ENCODE results near the gene ZNF433.
"Not testable (repeated sequence)": the region's sequence is repeated elsewhere in the genome, so short reads cannot be mapped to it uniquely, and the experiment has no call there.

ZNF433 gene

DNA sequence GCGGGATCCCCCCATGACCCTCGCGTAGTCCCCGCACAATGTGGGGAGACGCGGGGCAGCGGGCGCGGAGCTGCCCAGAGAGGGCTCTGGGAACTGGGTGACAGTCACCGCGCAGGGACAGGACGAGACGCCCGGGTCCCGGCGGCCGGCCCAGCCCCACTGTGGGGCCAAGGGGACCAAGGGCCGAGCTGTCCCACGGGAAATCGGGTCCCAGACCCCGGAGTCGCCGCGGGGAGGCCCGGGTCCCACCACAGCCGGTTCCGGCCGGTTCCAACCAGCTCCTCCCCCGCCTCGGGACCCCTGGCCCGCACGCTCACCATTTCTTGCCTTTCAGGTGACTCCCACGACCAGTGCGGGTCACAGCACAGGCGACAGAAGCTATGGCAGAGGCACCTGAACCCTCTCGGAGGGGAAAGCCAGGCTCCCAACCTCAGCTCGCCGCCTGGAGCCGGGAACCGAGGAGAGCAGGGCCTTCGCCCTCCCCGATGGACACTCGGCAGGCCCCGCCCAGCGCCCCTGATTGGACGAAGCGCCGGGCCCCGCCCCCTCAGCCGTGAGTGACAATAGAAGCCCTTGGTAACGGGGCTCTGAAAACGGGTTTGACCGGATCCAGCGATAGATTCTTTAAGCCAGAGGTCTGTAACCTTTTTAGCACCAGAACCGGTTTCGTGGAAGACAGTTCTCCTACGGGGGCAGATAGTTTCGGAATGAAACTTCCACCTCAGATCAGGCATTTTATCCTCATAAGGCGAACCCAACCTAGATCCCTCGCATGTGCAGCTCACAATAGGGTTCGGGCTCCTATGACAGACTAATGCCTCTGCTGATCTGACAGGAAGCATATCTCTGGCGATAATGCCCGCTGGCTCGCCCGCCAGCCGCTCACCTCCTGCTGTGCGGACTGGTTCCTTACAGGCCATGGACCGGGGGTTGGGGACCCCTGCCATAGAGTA is at the start of gene ZNF433:
Gene ZNF433 (minus strand): TSS at position 460 of the 953 bp plus-strand sequence. CDS start 140 bp downstream, at position 320.
- TF ChIP-seq, protein P1, sequence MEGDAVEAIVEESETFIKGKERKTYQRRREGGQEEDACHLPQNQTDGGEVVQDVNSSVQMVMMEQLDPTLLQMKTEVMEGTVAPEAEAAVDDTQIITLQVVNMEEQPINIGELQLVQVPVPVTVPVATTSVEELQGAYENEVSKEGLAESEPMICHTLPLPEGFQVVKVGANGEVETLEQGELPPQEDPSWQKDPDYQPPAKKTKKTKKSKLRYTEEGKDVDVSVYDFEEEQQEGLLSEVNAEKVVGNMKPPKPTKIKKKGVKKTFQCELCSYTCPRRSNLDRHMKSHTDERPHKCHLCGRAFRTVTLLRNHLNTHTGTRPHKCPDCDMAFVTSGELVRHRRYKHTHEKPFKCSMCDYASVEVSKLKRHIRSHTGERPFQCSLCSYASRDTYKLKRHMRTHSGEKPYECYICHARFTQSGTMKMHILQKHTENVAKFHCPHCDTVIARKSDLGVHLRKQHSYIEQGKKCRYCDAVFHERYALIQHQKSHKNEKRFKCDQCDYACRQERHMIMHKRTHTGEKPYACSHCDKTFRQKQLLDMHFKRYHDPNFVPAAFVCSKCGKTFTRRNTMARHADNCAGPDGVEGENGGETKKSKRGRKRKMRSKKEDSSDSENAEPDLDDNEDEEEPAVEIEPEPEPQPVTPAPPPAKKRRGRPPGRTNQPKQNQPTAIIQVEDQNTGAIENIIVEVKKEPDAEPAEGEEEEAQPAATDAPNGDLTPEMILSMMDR (conservative IDR thresholded peaks at IDR 0.05; ENCODE audit: low read depth, low read length), result no peak
- no peak within 1 kb of the TSS for H3K27ac ChIP-seq
- H3K4me3 ChIP-seq (IDR thresholded peaks at IDR 0.05; ENCODE audit: insufficient read depth, low read depth, low read length), result no peak within 1 kb of the TSS
- no peaks in the 10 kb centered on the region for H4K20me1 ChIP-seq (ENCODE audit: insufficient read depth)
- H2AFZ ChIP-seq (ENCODE audit: low read depth), result no peak within 1 kb of the TSS
- H3K4me2 ChIP-seq, result no peak within 1 kb of the TSS
- H3K4me1 ChIP-seq (ENCODE audit: low read depth, poor library complexity, severe bottlenecking), result no peaks in the 10 kb centered on the region
- no peaks in the 10 kb centered on the region for H3K79me2 ChIP-seq (ENCODE audit: insufficient read depth, low read depth)
- no peaks in the 10 kb centered on the region for H3K27me3 ChIP-seq (ENCODE audit: insufficient read depth, low read depth)
- H3K36me3 ChIP-seq (ENCODE audit: insufficient read depth), result no peaks in the 10 kb centered on the region
- no peak within 1 kb of the TSS for H3K9ac ChIP-seq

DNA sequence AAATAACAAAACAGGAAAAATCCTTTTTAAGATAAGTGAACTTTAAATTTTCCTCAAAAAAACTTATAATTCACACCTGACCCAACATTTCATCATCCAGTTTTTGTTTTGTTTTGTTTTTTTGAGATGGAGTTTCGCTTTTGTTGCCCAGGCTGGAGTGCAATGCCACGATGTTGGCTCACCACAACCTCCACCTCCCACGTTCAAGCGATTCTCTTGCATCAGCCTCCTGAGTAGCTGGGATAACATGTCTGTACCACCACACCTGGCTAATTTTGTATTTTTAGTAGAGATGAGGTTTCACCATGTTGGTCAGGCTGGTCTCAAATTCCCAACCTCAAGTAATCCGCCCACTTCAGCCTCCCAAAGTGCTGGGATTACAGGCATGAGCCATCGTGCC is 47.9 kb upstream of the ZNF433 start:
- not testable (repeated sequence) for H3K4me3 ChIP-seq (IDR thresholded peaks at IDR 0.05; ENCODE audit: insufficient read depth, low read depth, low read length); H3K4me1 ChIP-seq (ENCODE audit: low read depth, poor library complexity, severe bottlenecking); H3K4me2 ChIP-seq; H2AFZ ChIP-seq (ENCODE audit: low read depth); H3K27me3 ChIP-seq (ENCODE audit: insufficient read depth, low read depth); H3K9ac ChIP-seq; H3K27ac ChIP-seq; H3K79me2 ChIP-seq (ENCODE audit: insufficient read depth, low read depth); H4K20me1 ChIP-seq (ENCODE audit: insufficient read depth); H3K36me3 ChIP-seq (ENCODE audit: insufficient read depth)

DNA sequence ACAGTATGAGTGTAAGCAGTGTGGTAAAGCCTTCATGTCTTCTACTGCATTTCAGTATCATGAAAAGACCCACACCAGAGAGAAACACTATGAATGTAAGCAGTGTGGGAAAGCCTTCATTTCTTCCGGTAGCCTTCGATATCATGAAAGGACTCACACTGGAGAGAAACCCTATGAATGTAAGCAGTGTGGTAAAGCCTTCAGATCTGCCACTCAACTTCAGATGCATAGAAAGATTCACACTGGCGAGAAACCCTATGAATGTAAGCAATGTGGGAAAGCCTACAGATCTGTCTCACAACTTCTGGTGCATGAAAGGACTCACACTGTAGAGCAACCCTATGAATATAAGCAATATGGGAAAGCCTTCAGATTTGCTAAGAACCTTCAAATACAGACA is 41.9 kb upstream of the ZNF433 start:
- Histone ChIP-seq H2AFZ (ENCODE audit: low read depth) (no peak overlapping the region), H3K79me2 (ENCODE audit: insufficient read depth, low read depth) (no peaks in the 10 kb centered on the region), H3K27ac (no peak overlapping the region), H3K27me3 (ENCODE audit: insufficient read depth, low read depth) (no peaks in the 10 kb centered on the region), H3K9ac (no peak overlapping the region), H3K4me2 (no peak overlapping the region), H3K36me3 (ENCODE audit: insufficient read depth) (no peaks in the 10 kb centered on the region), H3K4me3 (IDR thresholded peaks at IDR 0.05; ENCODE audit: insufficient read depth, low read depth, low read length) (no peak overlapping the region), H4K20me1 (ENCODE audit: insufficient read depth) (no peaks in the 10 kb centered on the region), H3K4me1 (ENCODE audit: low read depth, poor library complexity, severe bottlenecking) (no peaks in the 10 kb centered on the region)
- TF ChIP-seq, protein P1 (conservative IDR thresholded peaks at IDR 0.05; ENCODE audit: low read depth, low read length), result no peak

DNA sequence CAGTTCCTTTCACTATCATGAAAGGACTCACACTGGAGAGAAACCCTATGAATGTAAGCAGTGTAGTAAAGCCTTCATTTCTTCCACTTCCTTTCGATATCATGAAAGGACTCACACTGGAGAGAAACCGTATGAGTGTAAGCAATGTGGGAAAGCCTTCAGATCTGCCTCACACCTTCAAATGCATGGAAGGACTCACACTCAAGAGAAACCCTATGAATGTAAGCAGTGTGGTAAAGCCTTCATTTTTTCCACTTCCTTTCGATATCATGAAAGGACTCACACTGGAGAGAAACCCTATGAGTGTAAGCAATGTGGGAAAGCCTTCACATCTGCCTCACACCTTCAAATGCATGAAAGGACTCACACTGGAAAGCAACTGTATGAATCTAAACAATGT is 40.9 kb upstream of the ZNF433 start:
- H3K4me3 ChIP-seq (IDR thresholded peaks at IDR 0.05; ENCODE audit: insufficient read depth, low read depth, low read length); H2AFZ ChIP-seq (ENCODE audit: low read depth); H3K9ac ChIP-seq; H3K36me3 ChIP-seq (ENCODE audit: insufficient read depth); H3K79me2 ChIP-seq (ENCODE audit: insufficient read depth, low read depth); H3K4me2 ChIP-seq; H3K27ac ChIP-seq; H4K20me1 ChIP-seq (ENCODE audit: insufficient read depth); H3K27me3 ChIP-seq (ENCODE audit: insufficient read depth, low read depth); H3K4me1 ChIP-seq (ENCODE audit: low read depth, poor library complexity, severe bottlenecking): not testable (repeated sequence)

DNA sequence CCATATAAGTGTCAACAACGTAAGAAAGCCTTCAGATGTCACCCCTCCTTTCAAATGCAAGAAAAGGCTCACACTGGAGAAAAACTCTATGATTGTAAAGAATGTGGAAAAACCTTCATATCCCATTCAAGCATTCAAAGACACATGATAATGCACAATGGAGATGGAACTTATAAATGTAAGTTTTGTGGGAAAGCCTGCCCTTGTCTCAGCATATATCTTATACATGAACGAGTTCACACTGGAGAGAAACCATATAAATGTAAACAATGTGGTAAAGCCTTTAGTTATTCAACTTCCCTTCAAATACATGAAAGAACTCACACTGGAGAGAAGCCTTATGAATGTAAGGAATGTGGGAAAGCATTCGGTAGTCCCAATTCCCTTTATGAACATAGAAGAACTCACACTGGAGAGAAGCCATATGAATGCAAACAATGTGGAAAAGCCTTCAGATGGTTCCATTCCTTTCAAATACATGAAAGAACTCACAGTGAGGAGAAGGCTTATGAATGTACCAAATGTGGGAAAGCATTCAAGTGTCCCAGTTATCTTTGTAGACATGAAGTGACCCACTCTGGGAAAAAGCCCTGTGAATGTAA is 40.2 kb upstream of the ZNF433 start:
- Histone ChIP-seq H4K20me1 (ENCODE audit: insufficient read depth) (no peaks in the 10 kb centered on the region), H3K4me1 (ENCODE audit: low read depth, poor library complexity, severe bottlenecking) (no peaks in the 10 kb centered on the region), H3K9ac (no peak overlapping the region), H3K36me3 (ENCODE audit: insufficient read depth) (no peaks in the 10 kb centered on the region), H3K79me2 (ENCODE audit: insufficient read depth, low read depth) (no peaks in the 10 kb centered on the region), H3K27me3 (ENCODE audit: insufficient read depth, low read depth) (no peaks in the 10 kb centered on the region), H3K27ac (no peak overlapping the region), H2AFZ (ENCODE audit: low read depth) (no peak overlapping the region), H3K4me2 (no peak overlapping the region), H3K4me3 (IDR thresholded peaks at IDR 0.05; ENCODE audit: insufficient read depth, low read depth, low read length) (no peak overlapping the region)
- TF ChIP-seq, protein P1 (conservative IDR thresholded peaks at IDR 0.05; ENCODE audit: low read depth, low read length), result no peak

All from KMS-11 (cell line).